HG03432 (cell line): ENCODE data around the gene SNRPA.
"Not testable (repeated sequence)": the region's sequence is repeated elsewhere in the genome, so short reads cannot be mapped to it uniquely, and the experiment has no call there.

ENCODE experiments used
- ATAC-seq: cut with Tn5 transposase; IDR thresholded peaks from one replicate; pipeline ENCODE4 v1.9.1; 2021; ENCODE audit warnings: mild to moderate bottlenecking, moderate library complexity; ENCODE audit not compliant: unreplicated experiment

SNRPA gene

GRCh38 chr19:40775632-40776022 is 24.6 kb downstream of the SNRPA start:
- no peak for ATAC-seq

- ATAC-seq: no peak
Observed at GRCh38 chr19:40776364-40776763, 25.4 kb downstream of the SNRPA start.

GRCh38 chr19:40776932-40777644 is 26.1 kb downstream of the SNRPA start:
- ATAC-seq: peak; percentile 61

GRCh38 chr19:40777645-40777936 is 26.6 kb downstream of the SNRPA start:
- ATAC-seq: no peak

- peak; percentile 65 for ATAC-seq
Observed at GRCh38 chr19:40777937-40778705, 27.1 kb downstream of the SNRPA start, which contains the start of gene RAB4B. RAB4B (plus strand) TSS chr19:40778247; CDS start chr19:40778376, 129 bp downstream.

GRCh38 chr19:40778706-40779284 is 27.8 kb downstream of the SNRPA start:
- ATAC-seq: no peak

- no peak for ATAC-seq
Observed at GRCh38 chr19:40780582-40780981, 29.6 kb downstream of the SNRPA start.

GRCh38 chr19:40781140-40781539 is 30.1 kb downstream of the SNRPA start:
- ATAC-seq: no peak

GRCh38 chr19:40783711-40784110 is 32.7 kb downstream of the SNRPA start:
- ATAC-seq: no peak

- ATAC-seq: not testable (repeated sequence)
Observed at GRCh38 chr19:40784146-40784545, 33.1 kb downstream of the SNRPA start.

- no peak for ATAC-seq
Observed at GRCh38 chr19:40785526-40785925, 34.5 kb downstream of the SNRPA start.

- no peak for ATAC-seq
Observed at GRCh38 chr19:40786060-40787037, 35.3 kb downstream of the SNRPA start.

GRCh38 chr19:40791349-40791748 is 40.3 kb downstream of the SNRPA start:
- no peak for ATAC-seq

GRCh38 chr19:40791996-40792395 is 41.0 kb downstream of the SNRPA start:
- no peak for ATAC-seq

- ATAC-seq: no peak
Observed at GRCh38 chr19:40797166-40797962, 46.4 kb downstream of the SNRPA start.

- ATAC-seq: peak; percentile 24
Observed at GRCh38 chr19:40797963-40798682, 47.1 kb downstream of the SNRPA start.

GRCh38 chr19:40798683-40799557 is 47.9 kb downstream of the SNRPA start, which contains the start of gene EGLN2:
EGLN2 (plus strand) TSS chr19:40799191; CDS start chr19:40800573, 1,382 bp downstream.
- ATAC-seq: peak; percentile 77
